ENCODE measurements around the gene TPCN2. TPM values are rescaled to one million over a fixed set of nuclear protein-coding genes. Genes with fewer than 3 reads are reported as not detected.

Gene TPCN2
- total RNA-seq, 2 experiments from 2014 or later, result 16.0 to 17.0 TPM

GRCh38 chr11:69001243-69002081, 47.3 kb upstream of the TPCN2 start:
- no peak for DNase-seq

GRCh38 chr11:69002110-69002569, 46.6 kb upstream of the TPCN2 start:
- Mint-ChIP-seq H3K9me3 (no peaks in the 10 kb centered on the region), H3K4me1 (ENCODE audit: low read depth) (no peaks in the 10 kb centered on the region), H3K27ac (no peak overlapping the region), H3K27me3 (peaks cover 3% of the 10 kb centered on the region), H3K4me3 (no peak overlapping the region), H3K36me3 (ENCODE audit: low read depth) (no peaks in the 10 kb centered on the region)
- no peak for DNase-seq
- intact Hi-C loops (cut with micrococcal nuclease), result no loop called here
- ChIA-PET POLR2A (no interaction called here), CTCF (interaction anchor here (0.8 kb wide), 1 partner anchor 49 kb away, joined by 3 read pairs; no protein-coding TSS in a partner anchor)
- no peak for TF ChIP-seq CTCF (IDR thresholded peaks at IDR 0.05)
- ATAC-seq, result no peak

More at GRCh38 chr11:69001243-69002081, 47.3 kb upstream of the TPCN2 start:
- Mint-ChIP-seq H3K36me3 (ENCODE audit: low read depth) (no peaks in the 10 kb centered on the region), H3K27ac (no peak overlapping the region), H3K9me3 (no peaks in the 10 kb centered on the region), H3K27me3 (peaks cover 3% of the 10 kb centered on the region), H3K4me1 (ENCODE audit: low read depth) (no peaks in the 10 kb centered on the region), H3K4me3 (no peak overlapping the region)
- intact Hi-C loops (cut with micrococcal nuclease), result no loop called here
- no peak for ATAC-seq
- POLR2A ChIA-PET, result no interaction called here
- no peak for TF ChIP-seq CTCF (IDR thresholded peaks at IDR 0.05)
- CTCF ChIA-PET, result interaction anchor here (0.8 to 1.2 kb wide), 3 partner anchors 16 to 50 kb away, joined by 3 read pairs; no protein-coding TSS in a partner anchor

GRCh38 chr11:69002570-69003231, 46.0 kb upstream of the TPCN2 start:
- ATAC-seq (no peak), DNase-seq (no peak)
- H3K36me3 Mint-ChIP-seq (ENCODE audit: low read depth), result no peaks in the 10 kb centered on the region
- H3K4me1 Mint-ChIP-seq (ENCODE audit: low read depth), result no peaks in the 10 kb centered on the region
- no peaks in the 10 kb centered on the region for H3K9me3 Mint-ChIP-seq
- H3K27me3 Mint-ChIP-seq, result peaks cover 3% of the 10 kb centered on the region
- TF ChIP-seq CTCF (IDR thresholded peaks at IDR 0.05), result no peak
- ChIA-PET CTCF (interaction anchor here (0.8 kb wide), 1 partner anchor 49 kb away, joined by 3 read pairs; no protein-coding TSS in a partner anchor), POLR2A (no interaction called here)
- H3K4me3 Mint-ChIP-seq, result no peak overlapping the region
- intact Hi-C loops (cut with micrococcal nuclease), result no loop called here
- no peak overlapping the region for H3K27ac Mint-ChIP-seq

- no peaks in the 10 kb centered on the region for H3K36me3 Mint-ChIP-seq (ENCODE audit: low read depth)
- ChIA-PET CTCF (no interaction called here), POLR2A (no interaction called here)
- H3K27me3 Mint-ChIP-seq, result peaks cover 3% of the 10 kb centered on the region
- no peak overlapping the region for H3K4me3 Mint-ChIP-seq
- H3K4me1 Mint-ChIP-seq (ENCODE audit: low read depth), result no peaks in the 10 kb centered on the region
- intact Hi-C loops (cut with micrococcal nuclease), result no loop called here
- H3K9me3 Mint-ChIP-seq, result no peaks in the 10 kb centered on the region
- no peak overlapping the region for H3K27ac Mint-ChIP-seq
- no peak for TF ChIP-seq CTCF (IDR thresholded peaks at IDR 0.05)
- no peak for ATAC-seq
- no peak for DNase-seq
These were observed 45.3 kb upstream of the TPCN2 start for GRCh38 chr11:69003301-69003865.
